NOMO-1 treated with dmso at 0.1 percent for 144 hours (cell line): Measurements from ENCODE around the gene RAET1L.
"Not testable (repeated sequence)": the region's sequence is repeated elsewhere in the genome, so short reads cannot be mapped to it uniquely, and the experiment has no call there.

Source experiments
- DNase-seq: peaks from one replicate; lab custom pipeline; 2025; ENCODE audit not compliant: unreplicated experiment; lab: John Stamatoyannopoulos, UW

Gene RAET1L, protein sequence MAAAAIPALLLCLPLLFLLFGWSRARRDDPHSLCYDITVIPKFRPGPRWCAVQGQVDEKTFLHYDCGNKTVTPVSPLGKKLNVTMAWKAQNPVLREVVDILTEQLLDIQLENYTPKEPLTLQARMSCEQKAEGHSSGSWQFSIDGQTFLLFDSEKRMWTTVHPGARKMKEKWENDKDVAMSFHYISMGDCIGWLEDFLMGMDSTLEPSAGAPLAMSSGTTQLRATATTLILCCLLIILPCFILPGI

DNA sequence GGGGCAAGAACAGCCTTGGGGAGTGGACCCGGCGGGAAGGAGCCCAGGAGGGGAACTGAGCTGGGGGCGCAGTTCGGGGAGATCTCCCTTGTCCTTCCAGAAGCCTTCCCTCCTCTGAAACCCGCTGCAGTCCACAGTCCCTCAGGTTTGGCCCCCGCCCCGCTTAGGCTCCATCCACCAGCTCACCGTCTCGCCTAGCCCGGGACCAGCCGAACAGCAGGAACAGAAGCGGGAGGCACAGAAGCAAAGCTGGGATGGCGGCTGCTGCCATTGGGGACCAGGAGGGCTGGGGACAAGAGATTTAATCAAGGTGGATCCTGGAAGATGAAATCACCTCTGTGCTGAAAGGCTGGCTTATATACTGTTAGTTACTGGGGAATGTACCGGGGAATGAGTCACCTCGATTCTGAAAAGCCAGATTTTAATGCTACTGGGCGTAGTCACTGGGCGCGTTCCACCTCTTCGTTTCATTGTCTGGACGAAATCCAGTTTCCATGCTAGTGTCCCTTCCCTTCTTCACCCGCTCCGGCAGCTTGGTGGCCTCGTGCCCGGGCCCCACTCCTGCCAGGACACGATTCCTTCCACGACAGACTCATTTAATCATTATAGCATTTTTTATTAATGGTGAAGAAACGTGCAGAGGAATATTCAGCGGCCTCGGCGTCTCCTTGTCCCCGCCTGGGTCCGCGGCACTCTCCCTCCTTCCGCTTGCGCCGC lies at the start of gene RAET1L:
Gene RAET1L, minus strand, starts transcription at position 332 of the 717 bp plus-strand sequence. Its CDS starts 61 bp downstream, at position 271.
- DNase-seq, result no peak

DNA sequence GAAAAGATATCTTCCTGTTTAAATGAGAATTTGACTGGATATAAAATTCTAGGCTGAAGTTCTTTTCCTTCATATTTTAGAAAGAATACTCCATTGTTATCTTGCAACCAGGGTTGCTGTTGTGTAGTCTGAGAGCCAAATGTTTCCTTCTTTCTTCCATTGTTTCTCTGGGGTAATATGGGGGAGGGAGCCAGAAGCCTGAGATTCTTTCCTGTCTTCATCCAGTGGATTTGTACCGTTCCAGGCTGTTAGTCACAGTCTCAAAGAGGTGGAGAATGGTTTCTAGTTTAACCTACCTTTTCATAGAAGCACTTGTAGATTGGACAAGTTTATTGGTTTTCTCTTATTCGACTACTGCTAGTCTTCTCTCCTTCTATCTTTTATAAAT lies 49.7 kb upstream of the RAET1L start:
- no peak for DNase-seq

- not testable (repeated sequence) for DNase-seq
Measured at GRCh38 chr6:150074396-150075033, 49.2 kb upstream of the RAET1L start.

DNA sequence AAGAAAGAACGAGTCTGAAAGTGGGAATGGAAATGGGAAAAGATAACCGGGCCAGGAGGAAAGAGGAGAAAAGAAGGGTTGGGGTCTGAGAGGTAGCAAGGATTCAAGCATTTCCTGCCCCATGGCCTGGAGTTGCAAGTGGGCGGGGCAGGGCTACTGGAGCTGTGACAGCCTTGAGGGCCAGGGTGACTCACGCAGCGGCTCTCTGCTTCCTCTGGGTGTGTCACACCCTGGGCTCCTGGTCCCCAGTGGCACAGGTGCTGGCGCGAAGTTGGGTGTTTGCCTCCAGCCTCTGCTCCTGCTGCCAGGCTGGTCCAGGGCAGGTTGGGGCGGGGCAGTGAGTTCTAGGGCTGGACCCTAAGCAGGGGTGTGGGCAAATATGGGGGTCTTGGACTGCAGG lies 46.9 kb upstream of the RAET1L start:
- DNase-seq, result peak; percentile 73

- DNase-seq, result no peak
Measured at GRCh38 chr6:150070236-150070818, 45.0 kb upstream of the RAET1L start.

DNA sequence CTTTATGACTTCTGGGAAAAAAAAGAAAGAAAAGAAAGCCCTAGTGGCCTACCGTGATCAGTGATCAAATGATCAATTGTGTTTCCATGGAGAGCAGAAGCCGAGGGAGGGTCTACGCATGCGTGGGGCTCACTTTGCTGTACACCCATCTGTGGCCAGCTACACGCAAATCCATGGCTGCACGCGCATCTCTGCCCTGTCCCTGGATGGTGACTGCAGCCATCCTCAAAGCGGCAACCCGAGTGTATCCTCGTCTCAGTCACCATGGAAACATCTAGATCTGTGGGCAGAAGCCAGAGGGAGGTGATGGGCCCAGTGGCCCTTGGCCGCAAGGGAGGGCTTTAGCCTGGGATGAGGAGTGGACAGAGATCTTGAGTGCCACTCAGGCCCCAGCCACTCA lies 44.4 kb upstream of the RAET1L start:
- no peak for DNase-seq

- DNase-seq, result peak; percentile 78
Measured at GRCh38 chr6:150068720-150069648, 43.7 kb upstream of the RAET1L start, which contains the start of gene ULBP3. Gene ULBP3, minus strand, starts transcription at chr6:150069121. Its CDS starts 55 bp downstream, at chr6:150069066.

GRCh38 chr6:150068151-150068550 lies 42.8 kb upstream of the RAET1L start:
- DNase-seq, result no peak

DNA sequence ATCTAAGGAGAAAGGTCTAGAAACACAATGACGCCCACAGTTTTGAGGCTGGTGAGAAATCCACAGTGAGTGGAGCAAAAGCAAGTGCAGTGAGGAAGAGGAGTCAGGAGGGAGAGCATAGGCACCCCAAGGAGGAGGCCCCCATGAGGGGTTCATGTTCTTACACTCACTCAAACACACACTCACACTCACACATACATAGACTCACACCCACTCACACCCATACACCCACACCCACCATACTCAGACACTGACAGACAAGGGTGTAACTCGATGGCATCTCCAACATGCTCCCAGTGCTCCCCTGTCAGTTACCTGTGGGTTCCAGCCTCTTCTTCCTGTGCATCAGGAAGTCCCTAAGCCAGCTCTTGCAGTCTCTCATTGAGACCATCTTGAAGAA lies 39.8 kb upstream of the RAET1L start:
- DNase-seq, result no peak

DNA sequence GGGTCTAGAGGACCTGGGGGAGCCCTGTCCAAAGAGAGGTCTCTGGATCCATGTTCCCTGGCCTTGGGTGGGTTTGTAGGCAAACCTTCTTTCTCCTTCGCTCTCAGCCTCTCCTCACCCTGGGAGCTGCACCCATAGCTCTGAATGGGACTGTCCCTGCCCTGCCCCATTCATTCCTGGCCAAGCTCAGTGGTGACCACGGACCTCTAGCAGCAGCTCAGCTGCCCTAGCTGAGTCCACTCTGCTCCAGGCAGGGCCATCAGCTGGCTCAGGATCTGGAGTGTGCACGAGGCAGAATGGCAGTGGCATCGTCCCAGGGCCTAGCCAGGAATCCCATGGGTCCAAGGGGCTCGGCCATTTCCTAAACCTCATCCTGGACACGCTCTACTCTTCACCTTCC lies 38.3 kb upstream of the RAET1L start:
- DNase-seq, result no peak

DNA sequence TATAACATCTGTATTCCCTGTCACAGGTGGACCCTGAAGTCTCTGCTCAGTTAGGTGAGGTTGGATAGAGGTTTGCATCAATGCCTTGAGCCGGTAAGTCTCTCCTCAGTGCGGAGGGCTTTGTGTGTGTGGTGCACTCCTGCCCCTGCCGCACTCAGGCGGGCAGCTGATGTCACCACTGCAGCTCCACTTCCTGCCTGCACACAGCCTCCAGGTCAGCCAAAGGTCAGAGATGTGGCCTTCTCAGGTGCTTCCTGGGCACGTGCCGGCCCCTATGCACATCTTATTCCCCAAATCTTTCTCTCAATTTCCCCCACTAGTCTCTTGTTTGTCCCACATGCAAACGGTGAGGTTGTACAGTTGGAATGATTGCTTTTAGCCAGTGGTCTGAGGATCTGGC lies 34.6 kb upstream of the RAET1L start:
- DNase-seq, result not testable (repeated sequence)

DNA sequence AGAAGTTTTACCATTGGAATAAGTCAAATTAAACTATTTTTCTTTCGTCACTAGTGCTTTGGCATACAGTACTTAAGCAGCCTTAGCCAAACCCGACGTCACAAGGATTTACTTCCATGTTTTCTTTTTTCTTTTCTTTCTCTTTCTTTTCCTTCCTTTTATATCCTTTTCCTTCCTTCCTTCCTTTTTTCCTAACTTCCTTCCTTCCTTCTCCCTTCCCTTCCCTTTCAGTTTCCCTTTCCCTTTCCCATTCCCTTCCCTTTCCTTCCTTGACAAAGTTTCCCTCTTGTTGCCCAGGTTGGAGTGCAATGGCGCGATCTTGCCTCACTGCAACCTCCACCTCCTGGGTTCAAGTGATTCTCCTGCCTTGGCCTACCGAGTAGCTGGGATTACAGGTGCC lies 33.7 kb upstream of the RAET1L start:
- DNase-seq, result no peak

DNA sequence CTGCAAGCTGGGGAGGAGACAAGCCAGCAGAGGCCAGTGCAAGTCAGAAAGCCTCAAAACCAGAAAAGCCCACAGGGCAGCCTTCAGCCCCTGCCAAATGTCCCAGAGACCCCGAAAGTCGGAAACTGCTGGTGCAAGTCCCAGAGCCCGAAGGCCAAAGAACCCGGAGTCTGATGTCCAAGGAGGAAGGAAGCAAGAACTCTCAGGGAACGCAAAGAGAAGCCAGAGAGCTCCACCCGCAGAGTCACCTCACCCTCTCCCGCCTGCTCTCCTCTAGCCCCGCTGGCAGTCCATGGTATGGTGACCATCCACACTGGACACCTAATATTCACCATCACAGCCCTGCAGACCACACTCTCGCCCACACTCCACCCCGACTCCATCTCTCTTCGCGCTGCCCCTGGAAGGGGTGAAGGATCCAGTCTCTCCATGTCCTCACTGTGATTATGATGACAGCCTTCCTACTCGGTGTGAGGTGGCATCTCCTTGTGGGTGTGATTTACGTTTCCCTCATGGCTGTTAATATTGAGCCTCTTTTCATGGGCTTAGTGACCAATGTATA lies 33.0 kb upstream of the RAET1L start:
- DNase-seq, result no peak

DNA sequence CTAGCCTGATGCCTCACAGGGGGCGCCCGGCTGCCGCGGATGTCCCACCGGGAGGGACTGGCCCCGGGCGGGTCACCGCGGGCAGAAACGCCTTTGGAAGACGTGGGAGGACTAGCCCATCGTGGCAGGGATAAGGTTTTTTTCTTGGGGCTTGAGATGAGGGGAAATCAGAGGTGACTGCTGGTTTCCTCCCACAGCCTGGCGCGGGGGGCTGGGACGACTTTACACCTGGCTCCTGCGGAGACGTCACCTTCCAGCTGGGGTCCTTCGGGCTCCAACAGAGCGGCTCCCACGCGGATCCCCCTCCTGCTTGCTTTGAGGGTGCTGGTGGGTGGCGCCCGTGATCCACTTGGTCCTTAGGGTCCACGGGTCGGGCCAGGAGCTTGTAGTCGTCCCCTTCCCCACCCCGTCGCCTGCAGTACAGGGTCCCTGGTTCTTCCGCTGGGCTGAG lies 32.2 kb upstream of the RAET1L start:
- no peak for DNase-seq

DNA sequence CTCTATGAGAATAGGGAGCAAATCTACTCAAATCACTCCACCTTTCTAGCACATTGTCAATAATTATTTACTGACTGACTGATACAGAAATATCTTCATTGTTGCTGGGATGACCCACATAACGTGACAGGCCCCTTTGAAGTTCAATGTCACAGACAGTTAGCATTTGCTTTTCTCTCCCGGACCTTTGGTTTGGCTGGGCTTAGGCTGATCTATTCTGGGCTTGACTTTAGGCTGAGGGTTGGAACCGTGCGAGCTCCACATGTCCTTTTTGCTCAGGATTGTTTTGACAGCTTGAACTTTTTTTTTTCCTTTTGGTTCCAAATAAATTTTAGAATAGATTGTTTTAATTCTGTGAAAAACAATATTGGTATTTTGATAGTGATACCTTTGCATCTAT lies 31.6 kb upstream of the RAET1L start:
- DNase-seq, result no peak

DNA sequence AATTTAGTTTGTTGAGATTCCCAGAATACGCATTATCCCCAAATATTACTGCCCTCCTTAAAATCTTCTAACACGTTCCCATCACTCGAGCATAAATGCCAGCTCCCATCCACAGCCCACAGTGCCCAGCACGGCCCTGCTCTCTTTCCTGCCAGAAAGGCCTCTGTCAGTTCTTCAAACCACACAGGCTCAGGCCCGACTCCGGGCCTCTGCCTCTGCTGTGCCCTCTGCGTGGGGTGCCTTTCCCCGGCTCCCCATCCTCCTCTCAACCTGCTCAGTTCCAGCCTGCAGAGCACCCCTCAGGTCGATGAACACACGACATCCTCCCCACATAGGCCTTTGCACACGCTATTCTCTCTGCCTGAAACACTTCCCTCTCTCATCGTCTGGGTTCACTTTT lies 30.8 kb upstream of the RAET1L start:
- no peak for DNase-seq

DNA sequence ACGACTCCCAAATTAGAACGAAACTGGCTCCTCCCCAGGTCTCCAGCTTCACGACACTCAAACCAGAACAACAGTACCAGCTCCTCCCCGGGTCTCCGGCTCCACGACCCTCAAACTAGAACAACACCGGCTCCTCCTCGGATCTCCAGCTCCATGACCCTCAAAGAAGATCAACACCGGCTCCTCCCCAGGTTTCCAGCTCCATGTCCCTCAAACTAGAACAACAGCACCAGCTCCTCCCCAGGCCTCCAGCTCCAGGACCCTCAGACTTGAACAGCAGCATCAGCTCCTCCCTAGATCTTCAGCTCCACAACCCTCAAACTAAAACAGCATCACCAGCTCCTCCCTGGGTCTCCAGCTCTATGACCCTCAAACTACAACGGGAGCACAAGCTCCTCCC lies 29.8 kb upstream of the RAET1L start:
- DNase-seq, result no peak

DNA sequence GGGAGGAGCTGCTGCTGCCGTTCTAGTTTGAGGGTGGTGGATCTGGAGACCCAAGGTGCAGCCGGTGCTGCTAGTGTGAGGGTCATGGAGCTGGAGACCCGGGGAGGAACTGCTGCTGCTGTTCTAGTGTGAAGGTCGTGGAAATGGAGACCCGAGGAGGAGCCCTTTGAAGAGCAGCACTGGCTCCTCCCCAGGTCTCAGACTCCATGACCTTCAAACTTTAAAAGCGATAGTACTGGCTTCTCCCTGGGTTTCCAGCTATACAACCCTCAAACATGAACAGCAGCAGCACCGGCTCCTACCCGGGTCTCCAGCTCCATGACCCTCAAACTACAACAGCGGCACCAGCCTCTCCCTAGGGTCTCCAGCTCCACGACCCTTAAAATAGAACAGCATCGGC lies 28.1 kb upstream of the RAET1L start:
- DNase-seq, result no peak

DNA sequence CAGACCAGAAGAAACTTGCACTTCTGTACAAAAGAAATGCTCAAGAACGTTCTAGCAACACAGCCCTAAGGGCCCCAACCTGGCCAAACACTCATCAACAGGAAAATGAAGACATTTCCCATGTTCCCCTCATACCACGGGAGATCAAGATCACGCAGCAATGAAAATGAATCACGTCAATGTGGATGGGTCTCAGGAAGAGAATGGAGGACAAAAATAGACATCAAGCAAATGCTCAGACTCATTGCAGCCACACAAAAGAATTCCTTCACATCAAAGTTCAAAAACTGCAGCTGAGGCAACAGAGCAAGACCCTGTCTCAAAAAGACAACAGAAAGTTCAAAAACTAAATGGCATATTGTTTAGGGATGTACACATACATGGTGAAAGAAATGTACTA lies 25.5 kb upstream of the RAET1L start:
- no peak for DNase-seq

DNA sequence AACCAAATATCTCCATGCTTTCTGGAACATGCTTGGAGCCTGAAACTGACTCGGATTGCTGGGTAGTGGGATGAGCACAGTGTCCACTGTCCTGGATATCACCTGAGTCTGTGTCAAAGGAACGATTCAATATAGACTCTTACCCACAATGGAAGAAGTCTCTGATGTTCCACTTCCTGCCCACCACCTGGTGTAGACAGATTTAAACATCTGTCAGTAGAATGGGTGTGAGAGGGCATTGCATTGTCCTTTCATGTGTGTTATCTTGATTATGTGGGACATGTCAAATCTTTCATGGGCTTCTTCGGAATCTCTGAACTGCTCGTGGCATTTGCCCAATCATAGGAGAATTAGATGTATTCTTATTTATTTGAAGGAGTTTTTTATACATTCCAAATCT lies 22.8 kb upstream of the RAET1L start:
- DNase-seq, result no peak
